Immature natural killer cell (primary cell): ENCODE results near the gene TIMP3. TPM values are rescaled to one million over a fixed set of nuclear protein-coding genes. Genes with fewer than 3 reads are reported as not detected.

Experiments
- DNase-seq, 3 donors: peaks; one replicate each; pipeline ENCODE4 v3.0.0; 2022; ENCODE audit warnings: mixed read lengths in 1 of 3
- H3K27ac Mint-ChIP-seq, 6 donors: one replicate each; pipeline ENCODE4 v1.8.0; 2020; ENCODE audit warnings: mixed read lengths in 6 of 6, mild to moderate bottlenecking in 5 of 6, inconsistent platforms in 4 of 6, moderate library complexity in 3 of 6
- H3K27me3 Mint-ChIP-seq, 3 donors: one replicate each; pipeline ENCODE4 v1.8.0; 2020 to 2021; ENCODE audit warnings: low read depth in 3 of 3, mild to moderate bottlenecking in 3 of 3, mixed read lengths in 3 of 3, moderate library complexity in 3 of 3, inconsistent platforms in 1 of 3
- H3K36me3 Mint-ChIP-seq, 3 donors: one replicate each; pipeline ENCODE4 v1.8.0; 2020; ENCODE audit warnings: mixed read lengths in 3 of 3, inconsistent platforms in 2 of 3, mild to moderate bottlenecking in 2 of 3
- H3K4me1 Mint-ChIP-seq, 2 donors: one replicate each; pipeline ENCODE4 v1.8.0; 2020; ENCODE audit warnings: inconsistent platforms in 2 of 2, mild to moderate bottlenecking in 2 of 2, mixed read lengths in 2 of 2, moderate library complexity in 1 of 2
- H3K4me3 Mint-ChIP-seq, 5 donors: one replicate each; pipeline ENCODE4 v1.8.0; 2020; ENCODE audit warnings: mild to moderate bottlenecking in 5 of 5, mixed read lengths in 5 of 5, inconsistent platforms in 3 of 5, moderate library complexity in 3 of 5
- H3K9me3 Mint-ChIP-seq, 6 donors: one replicate each; pipeline ENCODE4 v1.8.0; 2020; ENCODE audit warnings: mild to moderate bottlenecking in 6 of 6, mixed read lengths in 6 of 6, inconsistent platforms in 4 of 6, moderate library complexity in 3 of 6
- polyA plus RNA-seq, 3 donors: library from polyadenylated mRNA; unstranded; fragments of 300-500 nt; fragmentation: Illumina TruSeq; gene quantifications; one replicate each; pipeline ENCODE4 v1.2.3, GENCODE V29; 2021

TIMP3 gene
- polyA plus RNA-seq, 3 donors from 2014 or later = not detected

GRCh38 chr22:32771756-32772155, 29.7 kb upstream of the TIMP3 start:
- Mint-ChIP-seq H3K36me3 (no peaks in the 10 kb centered on the region), H3K27ac (no peak overlapping the region), H3K4me3 (no peak overlapping the region), H3K9me3 (peaks cover 0 to 2% (median 0%) of the 10 kb centered on the region in 6 donors), H3K27me3 (peaks cover 0 to 8% (median 4%) of the 10 kb centered on the region in 3 donors), H3K4me1 (peaks cover 0 to 2% of the 10 kb centered on the region in 2 donors)
- DNase-seq = no peak

GRCh38 chr22:32775957-32776356, 25.5 kb upstream of the TIMP3 start:
- Mint-ChIP-seq H3K27ac (no peak overlapping the region), H3K9me3 (peaks cover 0 to 2% (median 0%) of the 10 kb centered on the region in 6 donors), H3K27me3 (peaks cover 0 to 8% (median 4%) of the 10 kb centered on the region in 3 donors), H3K4me3 (no peak overlapping the region), H3K4me1 (peaks cover 0 to 4% of the 10 kb centered on the region in 2 donors), H3K36me3 (no peaks in the 10 kb centered on the region)
- DNase-seq = no peak

GRCh38 chr22:32776397-32776796, 25.1 kb upstream of the TIMP3 start:
- peaks cover 0 to 4% of the 10 kb centered on the region in 2 donors for H3K4me1 Mint-ChIP-seq
- H3K27me3 Mint-ChIP-seq = peaks cover 0 to 8% (median 4%) of the 10 kb centered on the region in 3 donors
- no peak overlapping the region for H3K27ac Mint-ChIP-seq
- peaks cover 0 to 2% (median 0%) of the 10 kb centered on the region in 6 donors for H3K9me3 Mint-ChIP-seq
- no peak overlapping the region for H3K4me3 Mint-ChIP-seq
- DNase-seq = no peak
- no peaks in the 10 kb centered on the region for H3K36me3 Mint-ChIP-seq

- Mint-ChIP-seq H3K4me3 (no peak overlapping the region), H3K27ac (no peak overlapping the region), H3K4me1 (peaks cover 0 to 4% of the 10 kb centered on the region in 2 donors), H3K27me3 (peaks cover 0 to 8% (median 4%) of the 10 kb centered on the region in 3 donors), H3K9me3 (peaks cover 0 to 2% (median 0%) of the 10 kb centered on the region in 6 donors), H3K36me3 (no peaks in the 10 kb centered on the region)
- DNase-seq = no peak
Observed at GRCh38 chr22:32776802-32777201, 24.7 kb upstream of the TIMP3 start.

GRCh38 chr22:32777987-32778386, 23.5 kb upstream of the TIMP3 start:
- Mint-ChIP-seq H3K4me1 (peaks cover 0 to 4% of the 10 kb centered on the region in 2 donors), H3K9me3 (peaks cover 0 to 2% (median 0%) of the 10 kb centered on the region in 6 donors), H3K27me3 (peaks cover 0 to 11% (median 4%) of the 10 kb centered on the region in 3 donors), H3K27ac (no peak overlapping the region), H3K4me3 (no peak overlapping the region), H3K36me3 (no peaks in the 10 kb centered on the region)
- no peak for DNase-seq

GRCh38 chr22:32780726-32781310, 20.7 kb upstream of the TIMP3 start:
- Mint-ChIP-seq H3K4me3 (no peak overlapping the region), H3K4me1 (peaks cover 0 to 4% of the 10 kb centered on the region in 2 donors), H3K36me3 (no peaks in the 10 kb centered on the region), H3K9me3 (no peaks in the 10 kb centered on the region), H3K27me3 (peaks cover 2 to 4% (median 4%) of the 10 kb centered on the region in 3 donors), H3K27ac (no peak overlapping the region)
- DNase-seq = no peak

GRCh38 chr22:32781695-32782094, 19.8 kb upstream of the TIMP3 start:
- H3K27me3 Mint-ChIP-seq = peaks cover 2 to 3% (median 2%) of the 10 kb centered on the region in 3 donors
- H3K9me3 Mint-ChIP-seq = no peaks in the 10 kb centered on the region
- H3K4me3 Mint-ChIP-seq = no peak overlapping the region
- H3K4me1 Mint-ChIP-seq = peaks cover 0 to 2% of the 10 kb centered on the region in 2 donors
- H3K27ac Mint-ChIP-seq = no peak overlapping the region
- DNase-seq = no peak
- no peaks in the 10 kb centered on the region for H3K36me3 Mint-ChIP-seq

GRCh38 chr22:32785321-32786026, 16.0 kb upstream of the TIMP3 start:
- Mint-ChIP-seq H3K4me1 (no peaks in the 10 kb centered on the region), H3K9me3 (no peaks in the 10 kb centered on the region), H3K27me3 (peaks cover 2 to 4% (median 2%) of the 10 kb centered on the region in 3 donors), H3K36me3 (no peaks in the 10 kb centered on the region), H3K27ac (no peak overlapping the region), H3K4me3 (no peak overlapping the region)
- no peak for DNase-seq

- H3K27ac Mint-ChIP-seq = no peak overlapping the region
- H3K27me3 Mint-ChIP-seq = peaks cover 2 to 6% (median 2%) of the 10 kb centered on the region in 3 donors
- no peak overlapping the region for H3K4me3 Mint-ChIP-seq
- H3K9me3 Mint-ChIP-seq = no peaks in the 10 kb centered on the region
- no peaks in the 10 kb centered on the region for H3K4me1 Mint-ChIP-seq
- DNase-seq = no peak
- H3K36me3 Mint-ChIP-seq = no peaks in the 10 kb centered on the region
Observed at GRCh38 chr22:32786027-32786418, 15.5 kb upstream of the TIMP3 start.

- H3K4me1 Mint-ChIP-seq = no peaks in the 10 kb centered on the region
Observed at GRCh38 chr22:32788904-32789624, 12.4 kb upstream of the TIMP3 start.

GRCh38 chr22:32789797-32790620, 11.5 kb upstream of the TIMP3 start:
- H3K27ac Mint-ChIP-seq = no peak overlapping the region
- no peaks in the 10 kb centered on the region for H3K4me1 Mint-ChIP-seq
- H3K9me3 Mint-ChIP-seq = no peaks in the 10 kb centered on the region
- H3K36me3 Mint-ChIP-seq = no peaks in the 10 kb centered on the region
- DNase-seq = no peak
- H3K27me3 Mint-ChIP-seq = peaks cover 0 to 3% (median 1%) of the 10 kb centered on the region in 3 donors
- no peak overlapping the region for H3K4me3 Mint-ChIP-seq

More at GRCh38 chr22:32788904-32789624, 12.4 kb upstream of the TIMP3 start:
- H3K27ac Mint-ChIP-seq = no peak overlapping the region
- no peak overlapping the region for H3K4me3 Mint-ChIP-seq
- H3K9me3 Mint-ChIP-seq = no peaks in the 10 kb centered on the region
- H3K27me3 Mint-ChIP-seq = peaks cover under 1 to 3% (median 2%) of the 10 kb centered on the region in 3 donors
- no peak for DNase-seq
- H3K36me3 Mint-ChIP-seq = no peaks in the 10 kb centered on the region

GRCh38 chr22:32791056-32791455, 10.4 kb upstream of the TIMP3 start:
- no peaks in the 10 kb centered on the region for H3K9me3 Mint-ChIP-seq
- DNase-seq = no peak
- H3K4me1 Mint-ChIP-seq = no peaks in the 10 kb centered on the region
- H3K4me3 Mint-ChIP-seq = no peak overlapping the region
- H3K27me3 Mint-ChIP-seq = peaks cover 0 to 7% (median 1%) of the 10 kb centered on the region in 3 donors
- H3K36me3 Mint-ChIP-seq = no peaks in the 10 kb centered on the region
- no peak overlapping the region for H3K27ac Mint-ChIP-seq

GRCh38 chr22:32791485-32791884, 10.0 kb upstream of the TIMP3 start:
- Mint-ChIP-seq H3K27ac (no peak overlapping the region), H3K9me3 (no peaks in the 10 kb centered on the region), H3K4me1 (no peaks in the 10 kb centered on the region), H3K4me3 (no peak overlapping the region), H3K36me3 (no peaks in the 10 kb centered on the region), H3K27me3 (peaks cover 0 to 7% (median 1%) of the 10 kb centered on the region in 3 donors)
- no peak for DNase-seq
